MM.1S (cell line): ENCODE results near the gene PHF21A.

Source experiments
- DNase-seq: peaks from one replicate; pipeline ENCODE4 v3.0.0-alpha.2; 2015
- H2AFZ ChIP-seq: fragments of 300-600 bp; sonication (generic); 2 replicates; pipeline ENCODE4 v1.6.0; 2016; ENCODE audit warnings: antibody characterized with exemption, low read length
- H3F3A ChIP-seq: fragments of 300-600 bp; sonication (generic); 2 replicates; pipeline ENCODE4 v1.6.1; 2016; ENCODE audit warnings: mild to moderate bottlenecking, antibody characterized with exemption, low read length, moderate library complexity, mixed read lengths; ENCODE audit not compliant: insufficient read depth
- H3K27ac ChIP-seq: fragments of 300-600 bp; sonication (generic); 2 replicates; pipeline ENCODE4 v1.5.1; 2016; ENCODE audit warnings: mild to moderate bottlenecking, low read length
- H3K27me3 ChIP-seq: fragments of 300-600 bp; sonication (generic); replicated peaks from 2 replicates; pipeline ENCODE4 v1.6.0; 2016; ENCODE audit warnings: low read length; ENCODE audit not compliant: insufficient read depth
- H3K36me3 ChIP-seq: fragments of 300-600 bp; sonication (generic); replicated peaks from 2 replicates; pipeline ENCODE4 v1.6.1; 2016; ENCODE audit warnings: mild to moderate bottlenecking, low read length, mixed read lengths; ENCODE audit not compliant: insufficient read depth
- H3K4me1 ChIP-seq: fragments of 300-600 bp; sonication (generic); 2 replicates; pipeline ENCODE4 v1.6.1; 2016; ENCODE audit warnings: low read length, mixed read lengths
- H3K4me2 ChIP-seq: fragments of 300-600 bp; sonication (generic); 2 replicates; pipeline ENCODE4 v1.6.0; 2016; ENCODE audit warnings: low read depth, low read length
- H3K4me3 ChIP-seq: fragments of 300-600 bp; sonication (generic); 2 replicates; pipeline ENCODE4 v1.5.1; 2016; ENCODE audit warnings: low read length, mixed read lengths
- H3K79me2 ChIP-seq: fragments of 300-600 bp; sonication (generic); 2 replicates; pipeline ENCODE4 v1.6.1; 2016; ENCODE audit warnings: mixed run types, low read length, mixed read lengths
- H3K9ac ChIP-seq: fragments of 300-600 bp; sonication (generic); 2 replicates; pipeline ENCODE4 v1.6.1; 2016; ENCODE audit warnings: low read length, mixed read lengths
- H3K9me2 ChIP-seq: fragments of 300-600 bp; sonication (generic); replicated peaks from 2 replicates; pipeline ENCODE4 v1.6.1; 2016; ENCODE audit warnings: mild to moderate bottlenecking, low read length, mixed read lengths; ENCODE audit not compliant: insufficient read depth
- H3K9me3 ChIP-seq: fragments of 300-600 bp; sonication (generic); replicated peaks from 2 replicates; pipeline ENCODE4 v1.6.1; 2016; ENCODE audit warnings: mild to moderate bottlenecking, low read length, mixed read lengths; ENCODE audit not compliant: insufficient read depth
- H4K20me1 ChIP-seq: fragments of 300-600 bp; sonication (generic); 2 replicates; pipeline ENCODE4 v1.6.1; 2016; ENCODE audit warnings: mild to moderate bottlenecking, low read length, moderate library complexity, mixed read lengths; ENCODE audit not compliant: insufficient read depth
- EZH2 ChIP-seq: fragments of 300-600 bp; sonication (generic); optimal IDR thresholded peaks from 2 replicates; pipeline ENCODE3; 2017; ENCODE audit warnings: low read depth, mild to moderate bottlenecking, antibody characterized with exemption, low read length, mixed read lengths
- EZH2phosphoT487 ChIP-seq: fragments of 300-600 bp; sonication (generic); IDR thresholded peaks from 2 replicates; pipeline ENCODE4 v1.6.1; 2018; ENCODE audit warnings: antibody characterized with exemption, low read length
- TF ChIP-seq, protein P1 (sequence below): fragments of 300-600 bp; sonication (generic); IDR thresholded peaks from 2 replicates; pipeline ENCODE4 v1.5.1; 2016; ENCODE audit warnings: antibody characterized with exemption, low read length, mixed read lengths

Gene PHF21A

DNA sequence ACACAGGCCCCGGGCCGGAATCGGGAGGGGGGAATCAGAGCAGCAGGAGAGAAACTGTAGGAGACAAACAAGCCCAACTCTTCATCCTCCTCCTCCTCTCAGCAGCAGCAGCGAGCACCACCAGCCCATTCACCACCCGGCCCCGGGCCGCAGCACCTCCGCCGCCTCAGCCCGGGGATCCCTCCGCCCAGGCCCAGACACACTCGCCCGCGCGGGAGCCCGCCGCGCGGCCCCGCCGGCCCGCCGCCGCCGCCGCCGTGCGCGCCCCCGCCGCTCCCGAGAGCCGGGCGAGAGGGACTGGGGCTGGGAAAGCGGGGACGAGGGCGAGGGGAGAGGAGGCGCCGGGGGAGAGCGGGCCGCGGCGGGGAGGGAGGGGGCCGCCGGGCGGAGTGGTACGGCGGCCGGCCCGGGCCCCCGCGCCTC, at the start of gene PHF21A:
Gene PHF21A, minus strand, starts transcription at position 154 of the 423 bp plus-strand sequence. CDS start 37,235 bp downstream, outside the sequence.
- Histone ChIP-seq H3K36me3 (no peaks in the 10 kb centered on the region), H3K9me2 (no peaks in the 10 kb centered on the region), H3K79me2 (peaks cover 29% of the 10 kb centered on the region), H2AFZ (peak within 1 kb of the TSS; percentile 95), H3K9me3 (no peaks in the 10 kb centered on the region), H3K4me2 (peak within 1 kb of the TSS; percentile 82), H3K9ac (peak within 1 kb of the TSS; percentile 52; the same call in 1 of the 2 replicates), H3K4me3 (peak within 1 kb of the TSS; percentile 85), H4K20me1 (no peaks in the 10 kb centered on the region), H3K27me3 (no peaks in the 10 kb centered on the region), H3F3A (peaks cover 44% of the 10 kb centered on the region), H3K4me1 (peaks cover 12% of the 10 kb centered on the region; the same call in 1 of the 2 replicates), H3K27ac (peak within 1 kb of the TSS; percentile 69; the same call in 1 of the 2 replicates)
- TF ChIP-seq, protein P1, sequence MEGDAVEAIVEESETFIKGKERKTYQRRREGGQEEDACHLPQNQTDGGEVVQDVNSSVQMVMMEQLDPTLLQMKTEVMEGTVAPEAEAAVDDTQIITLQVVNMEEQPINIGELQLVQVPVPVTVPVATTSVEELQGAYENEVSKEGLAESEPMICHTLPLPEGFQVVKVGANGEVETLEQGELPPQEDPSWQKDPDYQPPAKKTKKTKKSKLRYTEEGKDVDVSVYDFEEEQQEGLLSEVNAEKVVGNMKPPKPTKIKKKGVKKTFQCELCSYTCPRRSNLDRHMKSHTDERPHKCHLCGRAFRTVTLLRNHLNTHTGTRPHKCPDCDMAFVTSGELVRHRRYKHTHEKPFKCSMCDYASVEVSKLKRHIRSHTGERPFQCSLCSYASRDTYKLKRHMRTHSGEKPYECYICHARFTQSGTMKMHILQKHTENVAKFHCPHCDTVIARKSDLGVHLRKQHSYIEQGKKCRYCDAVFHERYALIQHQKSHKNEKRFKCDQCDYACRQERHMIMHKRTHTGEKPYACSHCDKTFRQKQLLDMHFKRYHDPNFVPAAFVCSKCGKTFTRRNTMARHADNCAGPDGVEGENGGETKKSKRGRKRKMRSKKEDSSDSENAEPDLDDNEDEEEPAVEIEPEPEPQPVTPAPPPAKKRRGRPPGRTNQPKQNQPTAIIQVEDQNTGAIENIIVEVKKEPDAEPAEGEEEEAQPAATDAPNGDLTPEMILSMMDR: no peak
- TF ChIP-seq EZH2 (no peak), EZH2phosphoT487 (no peak)
- DNase-seq: peak; percentile 84

DNA sequence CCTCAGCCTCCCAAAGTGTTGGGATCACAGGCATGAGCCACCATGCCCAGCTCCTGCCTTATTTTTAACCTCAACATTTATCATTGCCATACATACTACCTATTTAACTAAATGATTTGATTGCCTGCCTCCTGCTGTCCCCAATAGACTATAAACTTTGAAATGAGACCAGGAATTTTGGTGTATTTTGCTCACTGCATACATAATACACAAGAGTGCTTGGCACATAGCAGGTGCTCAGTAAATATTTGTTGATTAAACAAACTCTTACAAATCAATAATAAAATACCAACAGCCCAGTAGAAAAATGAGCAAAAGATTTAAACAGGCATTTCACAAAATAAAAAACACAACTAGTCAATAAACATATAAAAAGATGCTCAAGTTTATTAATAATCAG, 49.5 kb upstream of the PHF21A start:
- Histone ChIP-seq H4K20me1 (no peaks in the 10 kb centered on the region), H3K27me3 (no peaks in the 10 kb centered on the region), H2AFZ (no peak overlapping the region), H3K9ac (no peak overlapping the region), H3K36me3 (no peaks in the 10 kb centered on the region), H3F3A (no peaks in the 10 kb centered on the region), H3K9me2 (no peaks in the 10 kb centered on the region), H3K4me2 (no peak overlapping the region), H3K79me2 (no peaks in the 10 kb centered on the region), H3K27ac (no peak overlapping the region), H3K9me3 (no peaks in the 10 kb centered on the region), H3K4me1 (no peaks in the 10 kb centered on the region), H3K4me3 (no peak overlapping the region)
- DNase-seq: no peak
- TF ChIP-seq, protein P1: no peak
- TF ChIP-seq EZH2 (no peak), EZH2phosphoT487 (no peak)

DNA sequence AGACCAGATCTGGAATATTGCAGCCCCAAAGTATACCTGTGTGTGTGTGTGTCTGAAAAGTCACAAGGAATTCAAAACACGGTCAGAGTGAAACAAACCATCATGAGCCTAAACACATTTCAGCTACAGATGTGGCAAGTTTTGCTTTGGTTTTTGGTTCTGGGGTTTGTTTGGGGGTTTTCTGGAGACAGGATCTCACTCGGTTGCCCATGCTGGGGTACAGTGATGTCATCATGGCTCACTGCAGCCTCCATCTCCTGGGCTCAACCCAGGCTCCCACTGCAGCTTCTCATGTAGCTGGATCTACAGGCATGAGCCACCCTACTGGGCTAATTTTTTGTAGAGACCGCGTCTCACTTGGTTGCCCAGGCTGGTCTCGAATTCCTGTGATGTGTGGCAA, 41.4 kb upstream of the PHF21A start:
- no peak overlapping the region for H3K9ac ChIP-seq
- peaks cover 3% of the 10 kb centered on the region; the same call in 1 of the 2 replicates for H3K4me1 ChIP-seq
- H3F3A ChIP-seq: no peaks in the 10 kb centered on the region
- H3K9me3 ChIP-seq: no peaks in the 10 kb centered on the region
- H2AFZ ChIP-seq: no peak overlapping the region
- H3K9me2 ChIP-seq: no peaks in the 10 kb centered on the region
- H3K79me2 ChIP-seq: no peaks in the 10 kb centered on the region
- DNase-seq: no peak
- no peaks in the 10 kb centered on the region for H3K36me3 ChIP-seq
- no peak overlapping the region for H3K4me3 ChIP-seq
- no peak overlapping the region for H3K27ac ChIP-seq
- no peak overlapping the region for H3K4me2 ChIP-seq
- TF ChIP-seq EZH2 (no peak), EZH2phosphoT487 (no peak)
- TF ChIP-seq, protein P1: no peak
- H3K27me3 ChIP-seq: no peaks in the 10 kb centered on the region
- H4K20me1 ChIP-seq: no peaks in the 10 kb centered on the region
